SJSA1 (cell line): ENCODE results near the gene UNC13C. TPM values are rescaled to one million over a fixed set of nuclear protein-coding genes. Genes with fewer than 3 reads are reported as not detected.

Experiments
- DNase-seq, 2 experiments: peaks; one replicate each; pipeline ENCODE4 v3.0.0-alpha.2; 2015 to 2020; ENCODE audit warnings: low spot score in 2 of 2, low read depth in 1 of 2
- H3K27ac ChIP-seq: fragments of 250-450 bp; sonication (Bioruptor Pico); 2 replicates; pipeline ENCODE4 v1.5.1; 2020; ENCODE audit warnings: mild to moderate bottlenecking, moderate library complexity
- H3K27me3 ChIP-seq: fragments of 250-450 bp; sonication (Bioruptor Pico); replicated peaks from 2 replicates; pipeline ENCODE4 v1.5.1; 2020; ENCODE audit warnings: mild to moderate bottlenecking, moderate library complexity
- H3K36me3 ChIP-seq: fragments of 250-450 bp; sonication (Bioruptor Pico); 2 replicates; pipeline ENCODE4 v1.5.1; 2020; ENCODE audit warnings: mild to moderate bottlenecking
- H3K4me1 ChIP-seq: fragments of 250-450 bp; sonication (Bioruptor Pico); replicated peaks from 2 replicates; pipeline ENCODE4 v1.6.1; 2021; ENCODE audit warnings: mild to moderate bottlenecking
- H3K4me3 ChIP-seq: fragments of 250-450 bp; sonication (Bioruptor Pico); 2 replicates; pipeline ENCODE4 v1.5.1; 2020; ENCODE audit warnings: mild to moderate bottlenecking
- H3K9me3 ChIP-seq: fragments of 250-450 bp; sonication (Bioruptor Pico); replicated peaks from 2 replicates; pipeline ENCODE4 v1.5.1; 2020; ENCODE audit warnings: mild to moderate bottlenecking
- total RNA-seq: library from RNA; depleted of rRNA; stranded (reverse); fragments of >200 nt; shearing (Covaris generic); gene quantifications from 2 replicates; pipeline ENCODE4 v1.2.3, GENCODE V29; 2014

Gene UNC13C
- total RNA-seq, 1 experiment from 2014 or later, result not detected

- no peak overlapping the region for H3K4me3 ChIP-seq
- no peak for DNase-seq
- H3K27ac ChIP-seq, result no peak overlapping the region
- no peaks in the 10 kb centered on the region for H3K36me3 ChIP-seq
- no peaks in the 10 kb centered on the region for H3K9me3 ChIP-seq
- no peaks in the 10 kb centered on the region for H3K27me3 ChIP-seq
- no peaks in the 10 kb centered on the region for H3K4me1 ChIP-seq
Measured at GRCh38 chr15:54566654-54567053, 588.4 kb downstream of the UNC13C start.

GRCh38 chr15:54567408-54568035 is 589.3 kb downstream of the UNC13C start:
- H3K9me3 ChIP-seq, result no peaks in the 10 kb centered on the region
- no peak for DNase-seq
- H3K27me3 ChIP-seq, result no peaks in the 10 kb centered on the region
- no peaks in the 10 kb centered on the region for H3K4me1 ChIP-seq
- no peaks in the 10 kb centered on the region for H3K36me3 ChIP-seq
- no peak overlapping the region for H3K27ac ChIP-seq
- H3K4me3 ChIP-seq, result no peak overlapping the region

- H3K4me1 ChIP-seq, result no peaks in the 10 kb centered on the region
- H3K36me3 ChIP-seq, result no peaks in the 10 kb centered on the region
- no peaks in the 10 kb centered on the region for H3K27me3 ChIP-seq
- H3K4me3 ChIP-seq, result no peak overlapping the region
- no peak overlapping the region for H3K27ac ChIP-seq
- DNase-seq, result no peak
- H3K9me3 ChIP-seq, result no peaks in the 10 kb centered on the region
Measured at GRCh38 chr15:54568381-54568780, 590.1 kb downstream of the UNC13C start.

- Histone ChIP-seq H3K4me3 (no peak overlapping the region), H3K27me3 (no peaks in the 10 kb centered on the region), H3K27ac (no peak overlapping the region), H3K9me3 (no peaks in the 10 kb centered on the region), H3K36me3 (no peaks in the 10 kb centered on the region), H3K4me1 (no peaks in the 10 kb centered on the region)
- no peak for DNase-seq
Measured at GRCh38 chr15:54571576-54571975, 593.3 kb downstream of the UNC13C start.

- no peaks in the 10 kb centered on the region for H3K36me3 ChIP-seq
- no peaks in the 10 kb centered on the region for H3K4me1 ChIP-seq
- no peak overlapping the region for H3K4me3 ChIP-seq
- DNase-seq, result no peak
- no peak overlapping the region for H3K27ac ChIP-seq
- H3K9me3 ChIP-seq, result no peaks in the 10 kb centered on the region
- H3K27me3 ChIP-seq, result no peaks in the 10 kb centered on the region
Measured at GRCh38 chr15:54575586-54575985, 597.3 kb downstream of the UNC13C start.

GRCh38 chr15:54576298-54576935 is 598.2 kb downstream of the UNC13C start:
- H3K36me3 ChIP-seq, result no peaks in the 10 kb centered on the region

GRCh38 chr15:54577476-54578250 is 599.4 kb downstream of the UNC13C start:
- DNase-seq, result no peak
- 0 out of 2 replicates have a peak, but pooled peaks cover 4% of the 10 kb centered on the region for H3K9me3 ChIP-seq
- no peaks in the 10 kb centered on the region for H3K36me3 ChIP-seq
- H3K4me1 ChIP-seq, result no peaks in the 10 kb centered on the region
- H3K4me3 ChIP-seq, result no peak overlapping the region
- H3K27ac ChIP-seq, result no peak overlapping the region
- H3K27me3 ChIP-seq, result no peaks in the 10 kb centered on the region

More at GRCh38 chr15:54576298-54576935, 598.2 kb downstream of the UNC13C start:
- Histone ChIP-seq H3K9me3 (no peaks in the 10 kb centered on the region), H3K27ac (no peak overlapping the region), H3K4me1 (no peaks in the 10 kb centered on the region), H3K27me3 (no peaks in the 10 kb centered on the region), H3K4me3 (no peak overlapping the region)
- DNase-seq, result no peak

GRCh38 chr15:54579855-54580254 is 601.6 kb downstream of the UNC13C start:
- H3K4me3 ChIP-seq, result no peak overlapping the region
- no peaks in the 10 kb centered on the region for H3K27me3 ChIP-seq
- 0 out of 2 replicates have a peak, but pooled peaks cover 4% of the 10 kb centered on the region for H3K9me3 ChIP-seq
- H3K36me3 ChIP-seq, result no peaks in the 10 kb centered on the region
- H3K27ac ChIP-seq, result no peak overlapping the region
- no peaks in the 10 kb centered on the region for H3K4me1 ChIP-seq
- no peak for DNase-seq

GRCh38 chr15:54580643-54581042 is 602.4 kb downstream of the UNC13C start:
- H3K9me3 ChIP-seq, result 0 out of 2 replicates have a peak, but pooled peaks cover 4% of the 10 kb centered on the region
- H3K4me1 ChIP-seq, result no peaks in the 10 kb centered on the region
- no peaks in the 10 kb centered on the region for H3K27me3 ChIP-seq
- H3K4me3 ChIP-seq, result no peak overlapping the region
- no peak overlapping the region for H3K27ac ChIP-seq
- no peak for DNase-seq
- H3K36me3 ChIP-seq, result no peaks in the 10 kb centered on the region

- DNase-seq, result no peak
- Histone ChIP-seq H3K36me3 (no peaks in the 10 kb centered on the region), H3K9me3 (0 out of 2 replicates have a peak, but pooled peaks cover 4% of the 10 kb centered on the region), H3K4me1 (no peaks in the 10 kb centered on the region), H3K27ac (no peak overlapping the region), H3K4me3 (no peak overlapping the region), H3K27me3 (no peaks in the 10 kb centered on the region)
Measured at GRCh38 chr15:54582863-54583643, 604.8 kb downstream of the UNC13C start.

- Histone ChIP-seq H3K9me3 (0 out of 2 replicates have a peak, but pooled peaks cover 4% of the 10 kb centered on the region), H3K36me3 (no peaks in the 10 kb centered on the region), H3K27me3 (no peaks in the 10 kb centered on the region), H3K4me1 (no peaks in the 10 kb centered on the region), H3K27ac (no peak overlapping the region), H3K4me3 (no peak overlapping the region)
- DNase-seq, result no peak
Measured at GRCh38 chr15:54585063-54585462, 606.8 kb downstream of the UNC13C start.

GRCh38 chr15:54594115-54594514 is 615.9 kb downstream of the UNC13C start:
- no peak overlapping the region for H3K27ac ChIP-seq
- H3K36me3 ChIP-seq, result no peaks in the 10 kb centered on the region
- no peak for DNase-seq
- H3K27me3 ChIP-seq, result no peaks in the 10 kb centered on the region
- H3K9me3 ChIP-seq, result no peaks in the 10 kb centered on the region
- H3K4me3 ChIP-seq, result no peak overlapping the region
- no peaks in the 10 kb centered on the region for H3K4me1 ChIP-seq

- Histone ChIP-seq H3K4me1 (no peaks in the 10 kb centered on the region), H3K4me3 (no peak overlapping the region), H3K9me3 (no peaks in the 10 kb centered on the region), H3K27me3 (no peaks in the 10 kb centered on the region), H3K27ac (no peak overlapping the region), H3K36me3 (no peaks in the 10 kb centered on the region)
- no peak for DNase-seq
Measured at GRCh38 chr15:54599386-54599785, 621.1 kb downstream of the UNC13C start.
